CD4-positive, alpha-beta T cell (primary cell): ENCODE results near the gene TSPAN9. TPM values are rescaled to one million over a fixed set of nuclear protein-coding genes. Genes with fewer than 3 reads are reported as not detected.
A peak's percentile ranks its signal among the peaks of the same experiment; 100 is the strongest.

ENCODE experiments used
- ATAC-seq: fragments of 200-7000 bp; cut with Tn5 transposase; one replicate; pipeline ENCODE4 v1.10.0; 2022; ENCODE audit warnings: mild to moderate bottlenecking; ENCODE audit not compliant: poor library complexity
- CTCF ChIA-PET: fragments of 350-600 bp; sonication (Branson Sonifier 250); formaldehyde crosslinking; loops from one replicate; lab custom pipeline; 2021; ENCODE audit warnings: antibody characterized with exemption, inconsistent platforms; lab: Charles Lee
- POLR2A ChIA-PET: fragments of 350-600 bp; sonication (Branson Sonifier 250); formaldehyde crosslinking; loops from one replicate; lab custom pipeline; 2021; ENCODE audit warnings: antibody characterized with exemption, inconsistent platforms; lab: Charles Lee
- DNase-seq, 14 experiments: peaks; one replicate each; pipeline ENCODE4 v3.0.0-alpha.2; 2013 to 2020; ENCODE audit warnings: mixed read lengths in 2 of 14
- H3K27ac ChIP-seq, 2 donors: one replicate each; pipeline versions ENCODE4 v1.5.1 to v1.7.0; 2013; ENCODE audit warnings: low read length in 2 of 2, low read depth in 1 of 2, mild to moderate bottlenecking in 1 of 2
- H3K27me3 ChIP-seq, 2 experiments: 1 replicate in 1 of 2; 2 replicates in 1 of 2; pipeline versions ENCODE4 v1.6.1 to v1.7.0; 2013; ENCODE audit warnings: low read length in 2 of 2, control low read depth in 1 of 2, mild to moderate bottlenecking in 1 of 2, moderate library complexity in 1 of 2; ENCODE audit not compliant: insufficient read depth in 2 of 2, control insufficient read depth in 1 of 2
- H3K36me3 ChIP-seq: one replicate; pipeline ENCODE4 v1.6.1; 2013; ENCODE audit warnings: low read length, control low read depth; ENCODE audit not compliant: insufficient read depth
- H3K4me1 ChIP-seq: one replicate; pipeline ENCODE4 v1.6.1; 2013; ENCODE audit warnings: low read length, control low read depth; ENCODE audit not compliant: insufficient read depth
- H3K4me3 ChIP-seq: one replicate; pipeline ENCODE4 v1.5.1; 2013; ENCODE audit warnings: mild to moderate bottlenecking, low read length, moderate library complexity
- H3K9me3 ChIP-seq, 2 experiments: 1 replicate in 1 of 2; 2 replicates in 1 of 2; pipeline versions ENCODE4 v1.6.1 to v1.7.0; 2013; ENCODE audit warnings: low read length in 2 of 2, mild to moderate bottlenecking in 2 of 2, control low read depth in 1 of 2, moderate library complexity in 1 of 2; ENCODE audit not compliant: control insufficient read depth in 1 of 2, insufficient read depth in 1 of 2
- H3K27ac Mint-ChIP-seq: one replicate; pipeline ENCODE4 v1.8.0; 2020; ENCODE audit warnings: mixed read lengths
- H3K27me3 Mint-ChIP-seq: one replicate; pipeline ENCODE4 v1.8.0; 2021; ENCODE audit warnings: mixed read lengths
- H3K36me3 Mint-ChIP-seq: one replicate; pipeline ENCODE4 v1.8.0; 2021; ENCODE audit warnings: low read depth, mixed read lengths
- H3K4me1 Mint-ChIP-seq: one replicate; pipeline ENCODE4 v1.8.0; 2021; ENCODE audit warnings: low read depth, mixed read lengths
- H3K4me3 Mint-ChIP-seq: one replicate; pipeline ENCODE4 v1.8.0; 2020; ENCODE audit warnings: mild to moderate bottlenecking, mixed read lengths
- H3K9me3 Mint-ChIP-seq: one replicate; pipeline ENCODE4 v1.8.0; 2020; ENCODE audit warnings: mixed read lengths
- intact Hi-C, 2 experiments: fragments of 100-400 bp; cut with DNase I in 1 of 2; cut with micrococcal nuclease in 1 of 2; formaldehyde crosslinking; loops; one replicate each; pipeline versions ENCODE4 v1.15.1 to v1.9.0; 2023 to 2025; cut with DNase I, micrococcal nuclease
- total RNA-seq, 174 experiments: library from RNA in 2 of 174; stranded (reverse) in 2 of 174; gene quantifications; one replicate each; pipeline ENCODE4 v1.2.3 and lab custom pipeline; 2021 to 2026
- TF ChIP-seq, protein P1 (sequence below): fragments of 200-600 bp; IDR thresholded peaks from one replicate; pipeline ENCODE4 v1.8.0; 2022; ENCODE audit warnings: antibody characterized with exemption, mild to moderate bottlenecking

The TSPAN9 gene
- total RNA-seq, 2 experiments from 2014 or later = 0.82 to 1.3 TPM

DNA sequence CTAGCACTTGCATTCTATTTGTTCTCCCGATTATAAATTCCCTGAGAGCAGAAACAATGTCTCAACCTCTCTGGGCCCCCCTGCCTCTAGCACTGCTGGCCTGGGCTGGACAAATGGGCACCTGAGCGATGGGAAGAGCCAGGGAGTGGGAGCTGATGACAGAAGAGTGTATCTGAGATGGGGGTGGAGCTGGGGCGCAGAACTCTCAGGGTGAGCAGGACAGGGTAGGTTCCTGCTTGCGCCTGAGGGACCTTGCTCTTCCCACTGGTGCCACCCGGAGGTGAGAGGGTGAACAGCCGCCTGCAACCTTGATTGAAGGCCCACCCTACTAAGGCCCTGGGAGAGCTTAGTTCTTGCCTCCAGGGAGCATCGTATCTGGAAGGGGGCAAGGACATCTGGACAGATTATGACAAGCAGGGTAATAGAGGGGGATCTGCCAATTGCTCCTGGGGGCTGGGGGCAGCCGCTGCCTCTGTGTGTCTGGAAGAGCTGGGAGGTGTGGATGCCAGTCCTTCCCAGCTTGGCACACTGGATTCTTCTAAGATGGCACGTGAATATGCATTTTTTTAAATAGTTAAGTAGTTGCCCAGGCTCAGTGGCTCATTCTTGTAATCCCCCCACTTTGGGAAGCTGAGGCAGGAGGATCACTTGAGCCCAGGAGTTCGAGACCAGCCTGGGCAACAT lies 43.0 kb upstream of the TSPAN9 start:
- ATAC-seq (no peak), DNase-seq (peak in 4 of 14 experiments; percentile 9 to 31 (median 23))
- Mint-ChIP-seq H3K4me1 (no peaks in the 10 kb centered on the region), H3K36me3 (no peaks in the 10 kb centered on the region), H3K27me3 (peaks cover 6% of the 10 kb centered on the region), H3K9me3 (no peaks in the 10 kb centered on the region), H3K4me3 (no peak overlapping the region), H3K27ac (no peak overlapping the region)
- TF ChIP-seq, protein P1, sequence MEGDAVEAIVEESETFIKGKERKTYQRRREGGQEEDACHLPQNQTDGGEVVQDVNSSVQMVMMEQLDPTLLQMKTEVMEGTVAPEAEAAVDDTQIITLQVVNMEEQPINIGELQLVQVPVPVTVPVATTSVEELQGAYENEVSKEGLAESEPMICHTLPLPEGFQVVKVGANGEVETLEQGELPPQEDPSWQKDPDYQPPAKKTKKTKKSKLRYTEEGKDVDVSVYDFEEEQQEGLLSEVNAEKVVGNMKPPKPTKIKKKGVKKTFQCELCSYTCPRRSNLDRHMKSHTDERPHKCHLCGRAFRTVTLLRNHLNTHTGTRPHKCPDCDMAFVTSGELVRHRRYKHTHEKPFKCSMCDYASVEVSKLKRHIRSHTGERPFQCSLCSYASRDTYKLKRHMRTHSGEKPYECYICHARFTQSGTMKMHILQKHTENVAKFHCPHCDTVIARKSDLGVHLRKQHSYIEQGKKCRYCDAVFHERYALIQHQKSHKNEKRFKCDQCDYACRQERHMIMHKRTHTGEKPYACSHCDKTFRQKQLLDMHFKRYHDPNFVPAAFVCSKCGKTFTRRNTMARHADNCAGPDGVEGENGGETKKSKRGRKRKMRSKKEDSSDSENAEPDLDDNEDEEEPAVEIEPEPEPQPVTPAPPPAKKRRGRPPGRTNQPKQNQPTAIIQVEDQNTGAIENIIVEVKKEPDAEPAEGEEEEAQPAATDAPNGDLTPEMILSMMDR = peak; percentile 9
- H3K27ac ChIP-seq = no peak overlapping the region
- no peaks in the 10 kb centered on the region for H3K4me1 ChIP-seq
- intact Hi-C loops = no loop called here
- ChIA-PET CTCF (no interaction called here), POLR2A (no interaction called here)
- H3K4me3 ChIP-seq = no peak overlapping the region
- no peaks in the 10 kb centered on the region for H3K9me3 ChIP-seq
- H3K27me3 ChIP-seq = peaks cover 0 to 2% of the 10 kb centered on the region in 2 experiments
- H3K36me3 ChIP-seq = no peaks in the 10 kb centered on the region

DNA sequence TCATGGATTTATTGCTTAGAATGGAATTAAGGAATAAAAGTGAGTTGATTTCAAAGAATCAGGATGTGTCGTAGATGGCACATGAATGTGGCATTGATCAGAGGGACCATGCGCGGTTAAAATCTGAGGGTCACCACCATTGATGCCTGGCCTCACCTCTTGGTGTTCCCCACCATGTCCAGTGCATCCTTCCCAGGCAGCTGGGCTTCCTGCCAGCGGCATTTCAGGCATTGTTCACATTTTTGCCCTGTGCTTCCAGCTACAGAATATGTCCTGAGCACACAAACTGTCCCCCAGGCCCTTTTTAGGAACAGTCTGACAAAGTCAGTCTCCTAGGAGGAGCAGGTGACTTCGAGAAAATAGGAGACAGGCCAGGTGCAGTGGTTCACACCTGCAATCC lies 42.0 kb upstream of the TSPAN9 start:
- Mint-ChIP-seq H3K4me1 (no peaks in the 10 kb centered on the region), H3K27ac (no peak overlapping the region), H3K4me3 (no peak overlapping the region), H3K27me3 (no peaks in the 10 kb centered on the region), H3K9me3 (no peaks in the 10 kb centered on the region), H3K36me3 (no peaks in the 10 kb centered on the region)
- ATAC-seq (no peak), DNase-seq (no peak)
- Histone ChIP-seq H3K9me3 (no peaks in the 10 kb centered on the region), H3K27me3 (peaks cover 0 to 2% of the 10 kb centered on the region in 2 experiments), H3K27ac (no peak overlapping the region), H3K36me3 (no peaks in the 10 kb centered on the region), H3K4me1 (no peaks in the 10 kb centered on the region), H3K4me3 (no peak overlapping the region)
- TF ChIP-seq, protein P1 = no peak
- intact Hi-C loops = no loop called here
- POLR2A ChIA-PET = interaction anchor here (0.7 kb wide), 1 partner anchor 1966 kb away, joined by 3 read pairs; no protein-coding TSS in a partner anchor
- CTCF ChIA-PET = no interaction called here

DNA sequence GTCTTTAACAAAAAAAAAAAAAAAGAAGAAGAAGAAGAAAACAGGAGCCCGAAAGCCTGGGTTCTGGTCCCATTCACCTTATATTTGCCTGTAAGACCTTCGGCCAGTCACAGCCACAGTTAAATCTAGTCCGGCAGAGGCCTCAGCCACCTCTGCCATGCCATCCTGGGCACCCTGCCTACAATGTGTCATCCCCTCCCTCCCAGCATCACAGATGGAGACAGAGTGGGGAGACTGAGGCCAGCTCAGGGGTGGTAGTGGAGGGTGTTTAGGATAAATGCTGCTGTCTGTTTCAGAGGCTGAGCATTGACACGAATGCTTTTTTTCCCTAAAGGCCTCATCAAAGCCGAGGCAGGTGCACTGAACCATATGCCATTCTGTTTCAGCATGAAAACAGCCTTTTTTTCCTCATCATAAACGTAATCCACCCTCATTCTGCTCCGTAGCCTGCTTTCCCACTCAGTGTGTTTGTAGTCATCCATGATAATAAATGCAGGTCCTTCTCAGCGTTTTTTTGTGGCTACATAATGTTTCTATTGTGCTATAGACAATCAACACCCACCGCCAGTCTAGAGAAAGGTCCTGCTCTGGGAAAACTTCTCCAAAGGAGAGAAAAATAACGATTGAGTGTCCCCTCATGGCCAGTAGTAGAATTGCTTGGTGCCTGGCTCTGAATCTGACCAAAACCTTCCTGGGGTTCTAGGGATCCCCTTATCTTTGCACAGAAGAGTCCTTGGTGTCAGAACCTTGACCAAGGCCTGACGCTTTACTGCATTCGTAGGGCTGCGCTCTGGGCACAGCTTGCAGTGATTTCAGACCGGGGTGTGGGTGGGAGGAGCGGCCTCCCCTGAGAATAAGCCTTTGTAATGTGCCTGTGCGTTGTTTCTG lies 41.1 kb upstream of the TSPAN9 start:
- TF ChIP-seq, protein P1 = no peak
- DNase-seq (no peak), ATAC-seq (no peak)
- POLR2A ChIA-PET = interaction anchor here (0.6 kb wide), 1 partner anchor 60 kb away, joined by 3 read pairs; no protein-coding TSS in a partner anchor
- Histone ChIP-seq H3K9me3 (no peaks in the 10 kb centered on the region), H3K27ac (no peak overlapping the region), H3K4me3 (no peak overlapping the region), H3K27me3 (peaks cover 0 to 2% of the 10 kb centered on the region in 2 experiments), H3K36me3 (no peaks in the 10 kb centered on the region), H3K4me1 (no peaks in the 10 kb centered on the region)
- Mint-ChIP-seq H3K36me3 (no peaks in the 10 kb centered on the region), H3K27me3 (no peaks in the 10 kb centered on the region), H3K4me3 (no peak overlapping the region), H3K27ac (no peak overlapping the region), H3K9me3 (no peaks in the 10 kb centered on the region), H3K4me1 (no peaks in the 10 kb centered on the region)
- CTCF ChIA-PET = no interaction called here
- intact Hi-C loops = no loop called here
